GM18511 (cell line): ENCODE results near the gene COLEC11.
"Not testable (repeated sequence)": the region's sequence is repeated elsewhere in the genome, so short reads cannot be mapped to it uniquely, and the experiment has no call there.

Source experiments
- ATAC-seq: cut with Tn5 transposase; IDR thresholded peaks from one replicate; pipeline ENCODE4 v1.9.1; 2021; ENCODE audit warnings: mild to moderate bottlenecking, moderate library complexity; ENCODE audit not compliant: unreplicated experiment

COLEC11 gene

DNA sequence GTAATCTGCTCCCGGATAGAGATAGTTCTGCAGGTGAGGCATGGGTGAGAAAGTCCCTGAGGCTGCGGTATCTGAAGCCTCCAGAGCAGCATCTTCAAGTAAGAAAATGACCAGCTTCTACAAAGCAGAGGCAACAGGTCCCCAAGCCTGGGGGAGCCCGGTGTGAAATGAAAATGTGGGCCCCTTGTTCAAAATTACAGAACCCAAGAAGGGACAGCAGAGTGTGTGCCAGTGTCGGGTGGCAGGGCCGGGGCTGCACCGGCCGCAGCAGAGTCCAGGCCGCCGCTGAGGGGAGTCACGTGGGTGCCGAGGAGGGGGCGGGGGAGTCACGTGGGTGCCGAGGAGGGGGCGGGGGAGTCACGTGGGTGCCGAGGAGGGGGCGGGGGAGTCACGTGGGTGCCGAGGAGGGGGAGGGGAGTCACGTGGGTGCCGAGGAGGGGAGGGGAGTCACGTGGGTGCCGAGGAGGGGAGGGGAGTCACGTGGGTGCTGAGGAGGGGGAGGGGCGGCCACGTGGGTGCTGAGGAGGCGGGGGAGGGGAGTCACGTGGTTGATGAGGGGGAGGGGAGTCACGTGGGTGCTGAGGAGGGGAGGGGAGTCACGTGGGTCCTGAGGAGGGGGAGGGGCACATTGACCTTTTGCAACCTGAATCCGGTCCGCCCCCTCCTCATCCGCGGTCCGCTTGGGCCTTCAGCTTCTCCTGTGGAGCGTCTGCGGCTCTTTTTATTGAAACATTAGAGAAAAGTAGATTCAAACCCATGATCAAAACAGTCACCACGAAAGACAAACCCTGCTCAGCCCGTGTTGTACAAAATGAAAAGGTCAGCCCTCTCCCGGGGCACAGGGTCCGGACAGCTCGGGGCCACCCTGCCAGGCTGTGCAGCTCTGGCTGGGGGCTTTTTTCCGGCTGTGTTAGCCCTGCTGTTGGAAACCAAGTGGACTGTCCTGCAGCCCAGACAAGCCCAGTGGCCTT, 10.4 kb downstream of the COLEC11 start:
- ATAC-seq, result no peak

GRCh38 chr2:3606028-3606369, 11.1 kb downstream of the COLEC11 start:
- no peak for ATAC-seq

DNA sequence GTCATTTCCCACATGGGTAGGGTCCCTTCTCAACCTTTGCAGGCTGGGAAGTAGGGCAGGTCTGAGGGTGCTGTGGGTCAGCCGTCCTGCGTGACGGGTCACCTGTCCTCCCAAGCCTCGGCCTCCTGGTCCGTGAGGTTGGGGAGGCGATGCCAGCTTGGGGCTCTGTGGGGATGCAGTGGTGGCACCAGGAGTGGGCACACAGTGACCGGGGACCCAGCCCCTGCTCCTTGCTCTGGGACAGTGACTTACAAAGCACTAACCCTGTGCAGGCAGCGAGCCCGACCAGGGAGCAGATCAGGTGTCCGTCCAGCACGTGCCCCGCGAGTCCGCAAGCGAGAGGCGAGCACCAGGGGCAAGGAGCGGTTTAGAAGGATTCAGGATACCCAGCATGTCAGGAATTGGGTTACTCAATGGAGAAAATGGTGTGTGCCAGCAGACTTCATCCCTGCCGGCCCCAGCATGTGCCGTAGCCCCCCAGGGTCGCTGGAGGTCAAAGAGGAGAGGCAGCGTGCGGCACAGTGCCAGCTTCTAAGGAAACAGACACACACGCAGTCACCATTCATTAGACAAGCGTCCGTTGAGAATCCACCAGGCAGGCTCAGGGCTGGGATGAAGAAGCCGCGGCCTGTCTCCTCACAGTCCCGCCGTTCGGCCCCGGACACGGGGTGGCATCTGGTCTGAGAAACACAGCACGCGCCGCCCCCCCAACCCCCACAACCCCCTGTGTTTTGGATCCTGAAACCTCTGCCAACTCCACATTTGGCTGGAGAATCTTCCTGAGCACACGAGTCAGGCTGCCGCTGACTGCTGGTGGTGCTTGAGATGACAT, 11.7 kb downstream of the COLEC11 start:
- ATAC-seq, result no peak

DNA sequence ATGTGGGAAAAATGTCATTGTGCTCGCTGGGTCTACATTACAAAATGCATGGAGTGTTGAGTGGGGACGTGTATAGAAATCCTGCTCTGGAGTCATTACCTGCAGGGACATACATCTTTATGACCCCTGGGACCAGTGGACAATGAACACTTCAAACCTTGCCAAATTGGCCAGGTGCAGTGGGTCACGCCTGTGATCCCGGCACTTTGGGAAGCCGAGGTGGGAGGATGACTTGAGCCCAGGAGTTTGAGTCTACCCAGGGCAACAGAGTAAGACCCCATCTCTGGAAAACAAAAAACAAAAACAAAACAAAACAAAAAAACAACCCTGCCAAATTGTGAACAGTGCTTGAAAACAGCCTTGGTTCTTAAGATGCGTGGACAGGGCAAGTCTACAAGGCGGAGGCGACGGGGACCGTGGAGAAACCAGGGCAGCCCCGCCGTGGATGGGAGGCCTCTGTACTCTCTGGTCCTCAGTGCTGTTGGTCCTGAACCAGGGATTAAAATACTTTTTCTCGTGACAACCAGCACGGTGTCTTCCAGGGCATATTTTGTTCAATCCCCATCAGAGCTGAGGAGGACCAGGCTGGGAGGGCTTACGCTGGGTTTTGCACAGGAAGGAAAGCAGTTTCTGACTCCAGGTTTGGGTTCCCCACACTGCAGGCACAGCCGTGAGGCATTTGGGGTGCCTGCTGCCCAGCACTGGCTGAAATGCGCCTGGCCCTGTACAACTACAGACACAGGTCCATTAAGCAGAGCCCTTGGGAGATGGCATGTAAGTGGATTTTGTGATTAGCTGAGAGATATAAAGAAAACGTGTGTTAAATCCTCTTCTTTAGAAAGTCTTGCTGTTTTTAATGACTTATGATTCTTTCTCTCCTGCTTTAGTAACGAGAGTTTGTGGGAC, 13.7 kb downstream of the COLEC11 start:
- no peak for ATAC-seq

GRCh38 chr2:3609279-3609673, 14.4 kb downstream of the COLEC11 start:
- not testable (repeated sequence) for ATAC-seq

- ATAC-seq, result no peak
These were observed 15.5 kb downstream of the COLEC11 start for GRCh38 chr2:3610415-3610814.

DNA sequence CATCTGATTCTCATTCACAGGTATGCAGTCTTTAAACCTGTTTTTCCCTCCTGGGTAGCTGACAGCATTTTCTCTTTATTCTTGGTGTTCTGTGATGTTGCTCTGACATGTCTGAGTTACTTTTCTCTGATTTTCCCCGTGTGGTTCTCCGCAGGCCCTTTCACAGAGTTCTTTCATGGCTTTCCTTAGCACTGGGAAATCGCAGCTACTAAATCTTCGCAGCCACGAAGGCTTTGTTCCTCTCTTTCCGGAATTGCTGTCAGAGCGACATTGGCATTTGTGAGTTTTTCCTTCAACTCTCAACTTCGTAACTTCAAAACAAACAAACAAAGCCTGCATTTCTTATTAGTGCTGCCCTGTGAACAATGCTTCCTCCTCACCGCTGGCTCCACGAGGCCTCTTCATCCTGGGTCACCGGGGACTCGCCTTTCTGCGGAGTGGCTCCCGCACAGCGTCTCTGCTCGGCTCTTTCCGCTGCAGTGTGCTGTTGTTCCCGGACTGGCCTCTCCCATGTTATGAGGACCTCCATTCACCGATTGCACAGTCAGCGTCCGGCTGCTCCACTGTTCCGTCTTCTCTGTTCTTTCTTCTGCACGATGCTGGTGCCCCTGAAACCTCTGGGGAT, 16.1 kb downstream of the COLEC11 start:
- no peak for ATAC-seq

- no peak for ATAC-seq
These were observed 16.7 kb downstream of the COLEC11 start for GRCh38 chr2:3611589-3611988.

DNA sequence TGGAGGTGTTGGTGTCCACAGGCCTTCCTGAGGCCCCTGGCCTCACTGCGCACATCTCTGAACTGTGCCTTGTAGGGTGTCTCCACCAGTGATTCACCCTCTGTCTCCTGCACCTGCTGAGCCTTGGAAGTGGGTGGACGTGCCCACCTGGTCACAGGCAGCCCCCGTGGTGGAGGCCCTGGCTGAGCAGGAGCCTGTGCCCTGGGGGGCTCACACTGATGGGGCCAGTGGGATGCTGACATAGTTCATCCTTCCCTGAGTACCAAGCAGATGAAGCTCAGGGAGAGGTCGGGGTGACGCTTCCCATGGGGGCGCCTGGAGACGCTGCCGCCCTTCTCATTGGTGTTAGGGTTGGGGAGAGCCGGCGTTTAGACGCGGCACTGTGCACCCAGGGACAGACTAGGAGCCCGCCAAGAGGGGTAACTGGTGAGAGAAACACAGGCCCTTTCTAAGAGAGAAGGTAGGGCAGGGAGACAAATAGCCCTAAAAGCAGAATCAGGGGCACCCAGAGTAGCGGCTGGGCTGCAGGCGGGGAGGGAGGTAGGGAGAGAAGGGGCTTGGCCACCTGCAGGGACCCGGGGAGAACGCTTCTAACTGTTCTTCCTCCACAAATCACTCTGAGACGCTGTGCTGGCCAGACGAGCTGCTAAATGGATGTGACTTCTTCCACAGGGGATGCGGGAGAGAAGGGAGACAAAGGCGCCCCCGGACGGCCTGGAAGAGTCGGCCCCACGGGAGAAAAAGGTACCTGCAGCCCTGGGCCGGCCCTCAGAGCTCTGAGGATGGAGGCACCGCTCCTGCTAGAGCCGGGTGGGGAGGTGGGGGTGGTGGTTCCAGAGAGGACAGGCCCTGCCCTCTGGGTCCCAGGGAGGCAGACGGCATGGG, 18.0 kb downstream of the COLEC11 start:
- ATAC-seq, result no peak

GRCh38 chr2:3613524-3613905, 18.6 kb downstream of the COLEC11 start:
- ATAC-seq, result no peak

GRCh38 chr2:3614743-3615142, 19.8 kb downstream of the COLEC11 start:
- ATAC-seq, result not testable (repeated sequence)

GRCh38 chr2:3615541-3616200, 20.8 kb downstream of the COLEC11 start:
- not testable (repeated sequence) for ATAC-seq

DNA sequence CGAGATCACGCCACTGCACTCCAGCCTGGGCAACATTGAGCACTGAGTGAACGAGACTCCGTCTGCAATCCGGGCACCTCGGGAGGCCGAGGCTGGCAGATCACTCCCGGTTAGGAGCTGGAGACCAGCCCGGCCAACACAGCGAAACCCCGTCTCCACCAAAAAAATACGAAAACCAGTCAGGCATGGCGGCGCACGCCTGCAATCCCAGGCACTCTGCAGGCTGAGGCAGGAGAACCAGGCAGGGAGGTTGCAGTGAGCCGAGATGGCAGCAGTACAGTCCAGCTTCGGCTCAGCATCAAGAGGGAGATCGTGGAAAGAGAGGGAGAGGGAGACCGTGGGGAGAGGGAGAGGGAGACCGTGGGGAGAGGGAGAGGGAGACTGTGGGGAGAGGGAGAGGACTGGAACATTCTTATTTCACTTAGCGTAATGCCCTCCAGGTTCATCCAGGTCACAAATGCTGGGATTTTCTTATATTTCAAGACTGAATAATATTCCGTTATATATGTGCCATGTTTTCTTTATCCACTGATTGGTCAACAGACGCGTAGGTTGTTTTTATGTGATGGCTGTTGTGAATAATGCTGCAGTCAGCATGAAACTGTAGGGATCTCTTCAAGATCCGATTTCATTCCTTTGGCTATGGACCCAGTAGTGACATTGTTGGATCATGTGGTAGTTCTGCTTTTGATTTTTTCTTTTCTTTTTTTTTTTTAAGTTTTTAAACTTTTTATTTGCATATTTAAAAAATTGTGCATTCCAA, 21.7 kb downstream of the COLEC11 start:
- not testable (repeated sequence) for ATAC-seq

GRCh38 chr2:3617198-3617890, 22.4 kb downstream of the COLEC11 start:
- no peak for ATAC-seq

GRCh38 chr2:3618367-3618766, 23.5 kb downstream of the COLEC11 start:
- ATAC-seq, result no peak

DNA sequence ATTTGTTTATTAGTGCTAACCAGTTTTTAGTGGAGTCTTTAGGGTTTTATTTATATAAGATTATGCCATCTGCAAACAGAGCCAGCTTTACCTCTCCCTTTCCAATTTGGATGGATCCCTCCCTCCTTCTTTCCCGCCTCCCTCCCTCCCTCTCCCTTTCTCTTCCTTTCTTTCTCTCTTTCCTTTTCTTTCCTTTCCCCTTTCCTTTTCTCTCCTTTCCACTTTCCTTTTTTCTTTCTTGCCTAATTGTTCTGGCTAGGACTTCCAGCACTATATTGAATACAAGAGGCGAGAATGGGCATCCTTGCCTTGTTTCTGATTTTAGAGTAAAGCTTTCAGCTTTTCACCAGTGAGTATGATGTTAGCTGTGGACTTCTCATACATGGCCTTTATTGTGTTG, 24.1 kb downstream of the COLEC11 start:
- ATAC-seq, result no peak

GRCh38 chr2:3619661-3620060, 24.7 kb downstream of the COLEC11 start:
- ATAC-seq, result not testable (repeated sequence)

- no peak for ATAC-seq
These were observed 25.9 kb downstream of the COLEC11 start for GRCh38 chr2:3620834-3621233.
